Measurements from ENCODE around the gene C1orf116.

C1orf116 gene

DNA sequence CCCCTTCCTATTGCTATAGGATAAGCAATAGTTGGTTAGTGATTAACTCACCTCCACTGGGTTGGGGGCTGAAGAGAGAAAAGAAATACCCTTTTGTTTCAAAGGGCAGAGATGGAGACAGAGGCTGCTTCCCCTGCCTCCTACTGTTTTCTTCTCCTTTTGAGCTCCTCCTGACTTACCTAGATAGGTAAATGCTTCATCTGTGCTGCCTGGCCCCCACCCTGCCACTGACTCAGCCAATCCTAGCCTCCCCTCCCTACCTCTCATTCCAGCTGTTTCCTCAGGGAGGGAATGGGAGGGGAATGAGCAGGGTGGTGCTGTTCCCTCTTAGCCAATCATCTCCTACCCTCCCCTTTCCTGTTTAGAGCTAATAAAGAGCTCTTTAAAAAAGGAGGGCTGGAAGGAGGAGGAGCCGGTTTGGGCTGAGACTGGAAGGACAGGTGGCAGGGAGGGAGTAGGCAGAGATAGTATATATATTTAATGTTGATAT, at the start of gene C1orf116:
TSS of gene C1orf116 (minus strand) at position 229 of the 490 bp plus-strand sequence. CDS start 5,158 bp downstream, outside the sequence.
- DNase-seq = peak; percentile 17

- DNase-seq = no peak
These were observed 49.2 kb upstream of the C1orf116 start for GRCh38 chr1:207081806-207082205.

DNA sequence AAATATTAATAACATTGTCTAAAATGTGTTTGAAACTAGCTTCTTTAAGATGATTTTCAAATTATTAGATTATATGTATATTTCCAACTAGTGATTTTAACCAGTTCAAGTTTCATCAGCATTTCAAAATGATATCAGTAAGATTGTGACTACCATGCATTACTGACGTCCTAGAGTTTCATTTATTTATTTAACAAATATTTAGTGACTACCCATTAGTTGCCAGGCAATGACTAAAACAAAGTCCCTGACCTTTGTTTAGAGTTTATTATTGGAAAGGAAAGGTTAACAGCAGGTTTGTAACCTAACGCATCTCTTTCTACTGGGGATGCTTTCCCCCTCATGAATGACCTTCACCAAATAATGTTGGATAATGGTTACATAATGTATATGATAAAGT, 48.5 kb upstream of the C1orf116 start:
- no peak for DNase-seq

DNA sequence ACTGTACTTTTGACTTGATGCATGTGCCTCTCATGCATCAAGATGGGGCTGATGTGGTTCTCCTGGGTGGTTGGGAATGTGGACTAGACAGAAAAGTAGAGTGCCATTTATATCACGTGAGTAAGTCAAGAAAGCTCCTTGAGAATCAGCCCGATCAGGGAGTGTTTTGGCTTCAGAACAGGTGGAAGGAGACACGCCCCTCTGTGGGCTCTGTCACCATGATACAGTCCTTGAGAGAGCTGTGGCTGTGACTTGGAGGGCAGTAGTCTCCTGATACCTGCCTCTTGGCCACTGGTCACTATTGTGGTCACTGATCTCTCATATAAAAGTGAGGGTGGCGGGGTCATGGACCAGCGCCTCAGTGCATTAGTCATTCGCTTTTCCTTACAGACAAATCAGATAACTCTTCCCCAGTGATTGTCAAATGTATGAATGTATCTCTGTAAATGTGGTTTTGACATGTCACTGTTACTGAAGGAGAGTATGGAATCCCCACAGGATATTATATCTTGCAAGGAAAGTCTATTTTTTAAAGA, 47.2 kb upstream of the C1orf116 start:
- DNase-seq = no peak

- DNase-seq = no peak
These were observed 46.1 kb upstream of the C1orf116 start for GRCh38 chr1:207078578-207079132.

- DNase-seq = peak; percentile 59
These were observed 45.2 kb upstream of the C1orf116 start for GRCh38 chr1:207077470-207078377.

DNA sequence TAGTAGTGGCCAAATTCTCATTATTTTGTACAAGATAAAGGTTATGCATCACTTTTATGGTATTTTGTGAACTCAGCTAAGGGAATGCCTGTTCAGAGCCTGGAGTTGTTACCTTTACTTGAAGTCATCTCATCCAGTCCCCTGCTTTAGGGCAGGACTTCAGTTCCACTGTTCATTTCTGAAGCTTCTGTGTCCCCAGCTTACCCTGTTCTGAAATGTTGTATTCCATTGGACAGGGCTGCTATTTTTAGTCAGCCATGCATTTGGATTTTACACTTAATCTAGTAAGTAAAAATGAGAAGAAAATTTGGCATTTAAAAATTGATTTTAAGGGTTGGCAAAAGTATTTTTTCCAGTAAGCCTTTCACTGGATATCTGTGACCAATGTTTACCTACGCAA, 44.5 kb upstream of the C1orf116 start:
- no peak for DNase-seq

DNA sequence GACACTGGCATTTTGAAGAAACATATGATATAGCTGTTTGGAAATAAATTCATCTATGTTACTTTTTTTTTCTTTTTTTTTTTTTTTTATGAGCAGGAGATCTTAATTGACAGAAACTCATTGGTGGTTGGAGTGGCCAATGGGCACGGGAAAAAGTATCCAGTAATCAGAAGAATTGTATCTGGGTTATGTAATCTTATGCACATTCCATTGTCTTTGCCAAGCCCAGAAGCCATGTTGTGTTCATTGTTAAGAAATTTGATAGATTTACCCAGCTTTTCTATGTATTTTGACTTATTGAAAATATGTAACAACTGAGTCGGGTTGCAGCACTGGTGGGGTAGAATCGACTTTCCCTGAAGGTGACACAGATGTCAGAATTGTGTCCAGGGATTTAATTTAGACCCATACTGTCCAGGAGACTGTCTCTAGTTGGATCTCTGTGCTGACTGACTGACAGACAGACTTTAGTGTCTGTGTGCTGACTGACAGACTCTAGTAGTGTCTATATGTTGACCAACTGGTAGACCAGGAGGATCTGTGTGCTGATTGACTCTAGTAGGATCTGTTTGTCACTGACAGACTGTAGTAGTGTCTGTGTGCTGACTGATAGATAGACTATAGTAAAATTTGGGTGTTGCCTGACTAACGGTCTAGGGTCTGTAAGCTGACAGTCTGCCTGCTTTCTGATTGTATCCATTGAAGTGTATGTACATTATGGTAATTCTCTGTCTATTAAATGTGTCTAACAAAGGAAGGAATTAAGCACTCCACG, 43.8 kb upstream of the C1orf116 start:
- DNase-seq = no peak

GRCh38 chr1:207073906-207074820, 41.6 kb upstream of the C1orf116 start:
- no peak for DNase-seq

GRCh38 chr1:207072233-207072632, 39.7 kb upstream of the C1orf116 start:
- DNase-seq = no peak

GRCh38 chr1:207071426-207071825, 38.9 kb upstream of the C1orf116 start:
- no peak for DNase-seq

DNA sequence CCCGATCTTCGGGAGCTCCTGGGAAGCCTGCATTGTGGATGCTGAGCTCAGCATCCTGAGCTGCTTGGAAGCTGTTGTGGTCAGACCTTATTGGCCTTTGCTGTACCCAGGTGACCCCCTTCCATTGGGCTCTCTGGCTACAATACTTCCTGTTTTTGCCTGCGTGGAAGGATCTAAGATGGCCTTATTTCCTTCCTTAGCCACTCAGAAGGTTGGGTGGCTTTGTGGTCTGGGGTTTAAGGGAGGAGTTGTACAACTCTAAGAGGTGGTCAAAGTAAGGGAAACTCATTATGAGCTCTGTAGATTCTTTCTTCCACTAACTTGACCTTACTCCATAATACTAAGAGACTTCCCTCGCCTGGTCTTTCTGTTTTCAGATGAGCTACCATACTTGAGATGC, 38.3 kb upstream of the C1orf116 start:
- no peak for DNase-seq

GRCh38 chr1:207069858-207070506, 37.4 kb upstream of the C1orf116 start:
- no peak for DNase-seq

DNA sequence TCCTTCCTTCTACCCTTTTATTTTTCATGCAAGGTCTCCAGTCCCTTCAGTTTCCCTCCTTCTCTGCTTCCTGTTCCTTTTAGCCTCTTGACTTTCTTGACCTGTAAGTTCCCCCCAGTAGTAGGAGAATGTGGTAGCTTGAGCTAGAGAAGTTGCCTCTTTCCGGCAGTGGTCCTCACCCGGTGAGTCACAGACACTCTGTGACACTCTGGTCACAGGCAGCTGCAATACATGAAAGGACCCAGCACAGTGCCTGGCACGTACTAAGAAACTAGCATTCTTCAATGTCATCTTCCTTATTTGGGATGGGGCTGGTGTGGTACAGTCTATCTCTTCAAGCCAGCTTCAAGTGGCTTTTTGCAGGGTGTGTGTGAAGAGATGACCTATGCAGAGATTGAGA, 36.5 kb upstream of the C1orf116 start:
- DNase-seq = no peak

- DNase-seq = no peak
These were observed 35.1 kb upstream of the C1orf116 start for GRCh38 chr1:207067665-207068064.

- no peak for DNase-seq
These were observed 34.6 kb upstream of the C1orf116 start for GRCh38 chr1:207067185-207067584.

DNA sequence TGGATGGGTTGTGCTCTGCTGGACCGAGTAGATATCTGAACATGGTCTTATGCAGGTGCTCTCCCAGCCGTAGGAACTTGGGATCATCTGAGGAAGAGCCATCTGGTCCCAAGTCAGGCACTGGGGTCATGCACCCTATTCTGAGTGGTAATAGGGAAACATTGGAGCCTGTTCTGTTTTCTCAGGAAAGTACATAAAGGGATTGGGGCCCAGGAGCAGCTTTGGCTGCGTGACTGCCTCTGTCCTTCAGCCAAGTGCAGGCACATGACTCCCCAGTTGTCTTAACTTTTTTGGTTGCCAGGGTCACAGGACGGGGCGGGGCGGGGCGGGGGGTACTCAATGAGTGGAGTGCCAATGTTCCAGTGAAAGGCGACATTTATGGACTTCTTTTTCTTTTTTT, 32.0 kb upstream of the C1orf116 start:
- DNase-seq = no peak

DNA sequence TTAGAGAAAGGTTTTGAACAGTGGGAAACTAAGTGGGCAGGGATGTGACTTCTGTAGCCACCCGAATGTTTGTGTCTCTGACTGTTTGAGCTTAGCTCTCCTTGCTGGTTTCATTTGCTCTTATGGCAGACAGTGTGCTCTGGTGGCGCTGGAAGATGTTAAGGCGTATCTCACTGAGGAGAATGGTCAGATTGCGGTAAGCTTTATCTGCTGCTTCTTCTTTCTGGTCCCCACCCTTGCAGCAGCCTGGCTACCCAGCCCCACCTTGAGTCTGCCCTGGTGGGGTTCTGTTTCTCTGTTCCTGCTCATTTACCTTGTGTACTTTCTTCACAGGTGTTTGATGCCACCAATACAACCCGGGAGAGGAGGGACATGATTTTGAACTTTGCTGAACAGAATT, 30.5 kb upstream of the C1orf116 start:
- DNase-seq = no peak

DNA sequence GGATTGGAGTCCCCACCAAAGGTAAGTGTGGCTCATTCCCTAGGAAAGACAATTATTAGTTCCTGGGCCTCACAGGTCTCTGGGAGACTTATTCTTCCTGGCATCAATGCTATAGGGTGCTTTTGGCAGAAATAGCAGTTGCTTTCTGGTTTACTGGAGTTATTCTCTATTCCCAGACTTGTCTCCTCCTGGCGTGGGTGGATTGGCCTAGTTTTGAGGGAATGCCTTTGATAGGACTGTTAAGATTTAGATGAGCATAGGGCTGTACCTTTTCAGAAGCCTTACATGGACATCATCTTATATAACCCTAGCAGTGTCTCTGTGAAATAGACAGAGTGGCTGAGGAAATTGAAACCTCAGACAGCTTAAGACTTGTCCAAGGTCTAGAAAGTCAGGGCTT, 29.5 kb upstream of the C1orf116 start:
- no peak for DNase-seq

DNA sequence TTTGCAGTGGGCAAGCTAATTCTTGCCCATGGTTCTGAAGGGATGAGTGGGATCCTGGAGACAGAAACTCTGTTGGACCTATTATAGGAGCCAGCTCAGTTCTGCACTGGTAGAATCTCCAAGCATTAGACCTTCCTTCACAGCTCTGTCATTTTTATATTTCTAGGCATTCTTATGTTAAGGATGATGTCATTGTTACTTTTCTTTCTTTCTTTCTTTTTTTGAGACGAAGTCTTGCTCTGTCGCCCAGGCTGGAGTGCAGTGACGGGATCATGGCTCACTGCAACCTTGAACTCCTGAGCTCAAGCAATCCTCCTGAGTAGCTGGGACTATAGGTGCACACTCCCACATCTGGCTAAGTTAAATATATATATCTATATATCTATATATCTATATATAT, 28.0 kb upstream of the C1orf116 start:
- no peak for DNase-seq

DNA sequence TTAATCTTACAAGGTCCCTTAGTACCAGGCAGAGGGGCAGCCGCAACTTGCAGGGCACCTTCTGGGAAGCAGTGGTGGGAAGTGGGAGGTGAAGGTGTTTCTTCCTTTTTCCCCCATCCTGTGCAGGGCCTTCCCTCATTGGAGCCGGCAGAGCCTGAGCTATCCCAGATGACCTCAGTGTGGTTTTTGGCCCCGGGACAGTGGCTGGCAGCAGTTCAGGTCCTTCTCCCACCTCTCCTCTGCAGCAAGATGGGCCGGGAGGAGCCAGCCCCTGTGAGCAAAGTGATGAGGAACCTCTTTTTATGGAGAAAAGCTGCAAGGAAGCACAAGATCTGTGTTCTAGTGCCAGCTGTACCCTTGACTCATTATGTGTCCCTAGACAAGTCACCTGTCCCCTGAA, 27.3 kb upstream of the C1orf116 start:
- no peak for DNase-seq

Measured in NCI-H1092 (cell line).